IPS-NIHi11 (cell line): Measurements from ENCODE around the gene PROZ.
A peak's percentile ranks its signal among the peaks of the same experiment; 100 is the strongest.

Experiments used
- DNase-seq: peaks from one replicate; pipeline ENCODE4 v3.0.0; 2012; ENCODE audit warnings: mixed read lengths, low spot score

PROZ gene

DNA sequence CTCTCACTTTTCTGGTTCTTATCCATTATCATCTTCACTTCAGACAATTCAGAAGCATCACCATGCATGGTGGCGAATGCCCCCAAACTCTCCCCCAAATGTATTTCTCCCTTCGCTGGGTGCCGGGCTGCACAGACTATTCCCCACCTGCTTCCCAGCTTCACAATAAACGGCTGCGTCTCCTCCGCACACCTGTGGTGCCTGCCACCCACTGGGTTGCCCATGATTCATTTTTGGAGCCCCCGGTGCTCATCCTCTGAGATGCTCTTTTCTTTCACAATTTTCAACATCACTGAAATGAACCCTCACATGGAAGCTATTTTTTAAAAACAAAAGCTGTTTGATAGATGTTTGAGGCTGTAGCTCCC, 38.6 kb upstream of the PROZ start:
- DNase-seq = no peak

DNA sequence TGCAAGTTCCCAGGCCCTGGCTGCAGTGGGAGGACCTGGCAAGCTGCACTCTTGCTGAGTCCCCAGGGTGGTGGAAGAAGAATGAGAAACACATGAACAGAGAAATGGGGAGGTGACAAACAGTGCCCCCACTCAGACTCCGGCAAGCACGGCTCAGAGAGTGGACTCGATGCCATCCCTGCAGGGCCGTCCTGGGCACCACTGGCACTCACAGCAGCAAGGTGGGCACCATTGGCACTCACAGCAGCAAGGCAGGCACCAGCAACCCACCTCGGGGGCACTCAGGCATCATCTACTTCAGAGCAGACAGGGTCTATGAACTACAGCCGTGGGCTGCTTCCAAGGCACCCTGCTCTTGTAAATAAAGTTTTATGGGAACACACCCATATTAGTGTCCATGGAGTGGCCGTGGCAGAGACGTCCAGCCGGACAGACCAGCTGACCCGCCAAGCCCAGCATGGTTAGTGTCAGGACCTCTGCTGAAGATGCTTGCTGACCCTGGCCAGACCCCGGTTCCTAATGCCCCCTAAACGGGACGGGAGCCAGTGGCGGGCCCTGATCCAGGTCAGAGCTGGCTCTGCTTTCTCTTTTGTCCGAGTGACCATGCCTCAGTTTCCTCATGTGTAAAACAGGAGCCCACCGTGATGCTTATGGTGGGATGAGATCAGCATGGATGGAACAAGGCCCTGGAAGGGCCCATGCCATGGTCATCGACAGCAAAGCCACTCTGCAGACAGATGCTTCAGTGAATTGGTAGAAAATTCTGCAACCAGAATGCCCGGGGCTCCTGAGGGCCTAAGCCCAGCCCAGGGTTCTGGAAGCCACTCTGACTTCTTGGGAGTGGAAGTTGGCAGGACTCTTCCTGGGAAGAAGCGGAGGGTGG, 37.9 kb upstream of the PROZ start:
- DNase-seq = no peak

DNA sequence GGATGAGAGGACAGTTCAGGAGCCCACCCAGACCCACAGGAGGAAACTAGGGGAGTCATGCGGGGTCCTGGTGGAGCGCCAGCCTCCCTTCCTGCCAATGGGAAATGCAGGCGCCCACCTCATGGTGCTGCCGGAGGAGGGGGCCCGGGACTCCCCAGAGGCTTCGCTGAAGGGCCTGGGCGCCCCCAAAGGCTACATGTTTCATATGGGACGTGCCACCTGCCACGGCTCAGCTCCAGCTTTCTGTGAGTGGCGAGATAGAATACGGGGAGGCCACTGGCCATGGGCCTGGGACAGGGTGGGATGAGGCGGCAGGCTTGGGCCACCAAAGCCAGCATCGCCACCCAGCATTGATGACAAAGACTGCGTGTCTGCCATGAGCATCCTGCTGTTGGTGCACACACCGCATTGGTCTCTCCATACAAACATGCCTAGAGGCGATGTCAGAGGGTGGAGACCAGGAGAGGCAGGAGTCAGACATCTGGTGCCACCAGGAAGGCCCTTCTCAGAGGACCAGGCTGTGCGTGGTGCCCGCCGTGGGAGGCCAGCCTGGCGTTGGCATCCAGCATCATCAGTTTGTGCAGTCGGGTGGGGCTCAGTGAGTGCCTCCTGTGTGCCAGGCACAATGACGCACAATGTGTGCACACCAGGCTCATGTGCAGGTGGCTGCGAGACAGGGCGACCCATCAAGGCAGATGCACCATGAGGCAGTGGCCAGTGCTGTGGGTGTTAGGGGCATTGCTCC, 37.1 kb upstream of the PROZ start:
- DNase-seq = no peak

DNA sequence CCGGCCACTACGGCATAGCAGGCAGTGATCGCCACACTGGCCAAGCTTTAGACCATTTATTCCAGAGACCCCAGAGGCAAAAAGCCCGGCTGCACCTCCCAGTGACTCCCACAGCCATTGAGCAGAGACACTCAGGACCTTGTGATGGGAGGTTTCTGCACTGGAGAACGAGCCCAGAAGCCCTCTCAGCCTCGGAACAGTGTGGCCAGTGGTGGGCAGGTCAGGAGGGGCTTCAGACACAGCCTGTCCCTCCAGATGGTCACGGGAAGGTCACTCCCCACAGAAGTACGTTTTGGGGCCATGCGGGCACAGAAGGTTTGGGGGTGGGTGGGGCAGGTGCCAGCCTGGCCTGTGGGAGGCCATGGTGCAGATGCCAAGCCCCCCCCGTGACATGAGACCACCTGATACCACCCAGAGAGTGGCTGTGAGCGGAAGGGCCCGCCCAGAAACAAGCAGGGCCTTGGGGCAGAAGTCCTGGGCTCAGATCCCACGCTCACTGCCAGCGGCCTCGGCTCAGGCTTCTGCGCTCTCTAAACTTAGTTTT, 36.4 kb upstream of the PROZ start:
- DNase-seq = no peak

DNA sequence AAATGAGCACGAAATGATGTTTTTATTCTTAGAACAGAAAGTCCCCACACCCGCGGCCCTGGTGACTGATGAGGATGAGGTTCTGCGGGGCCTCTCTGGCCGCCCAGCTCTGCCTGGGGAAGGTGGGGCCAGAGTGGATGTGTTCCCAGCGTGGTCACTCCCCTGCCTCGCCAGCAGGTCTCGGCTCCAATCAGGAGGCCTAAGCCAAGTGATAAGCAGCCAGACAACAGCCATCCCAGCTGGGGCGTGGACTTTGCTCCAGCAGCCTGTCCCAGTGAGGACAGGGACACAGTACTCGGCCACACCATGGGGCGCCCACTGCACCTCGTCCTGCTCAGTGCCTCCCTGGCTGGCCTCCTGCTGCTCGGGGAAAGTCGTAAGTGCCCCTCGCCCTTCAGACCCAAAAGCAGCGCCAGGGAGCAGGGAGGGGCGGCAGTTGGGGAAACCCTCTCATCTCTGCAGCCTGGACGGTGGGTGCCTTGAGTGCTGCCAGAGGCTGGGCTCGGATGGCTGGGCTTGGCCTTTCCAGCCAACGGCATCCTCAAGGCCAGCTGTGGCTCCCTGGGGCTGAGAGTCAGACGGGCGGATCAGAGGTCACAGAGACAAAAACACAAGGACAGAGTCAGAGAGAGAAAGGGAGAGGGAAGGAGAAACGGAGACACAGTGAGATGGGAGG, 35.8 kb upstream of the PROZ start, which contains the start of gene F10:
Gene F10 (plus strand): TSS at position 250 of the 676 bp plus-strand sequence. CDS start 57 bp downstream, at position 307.
- DNase-seq = peak; percentile 83

DNA sequence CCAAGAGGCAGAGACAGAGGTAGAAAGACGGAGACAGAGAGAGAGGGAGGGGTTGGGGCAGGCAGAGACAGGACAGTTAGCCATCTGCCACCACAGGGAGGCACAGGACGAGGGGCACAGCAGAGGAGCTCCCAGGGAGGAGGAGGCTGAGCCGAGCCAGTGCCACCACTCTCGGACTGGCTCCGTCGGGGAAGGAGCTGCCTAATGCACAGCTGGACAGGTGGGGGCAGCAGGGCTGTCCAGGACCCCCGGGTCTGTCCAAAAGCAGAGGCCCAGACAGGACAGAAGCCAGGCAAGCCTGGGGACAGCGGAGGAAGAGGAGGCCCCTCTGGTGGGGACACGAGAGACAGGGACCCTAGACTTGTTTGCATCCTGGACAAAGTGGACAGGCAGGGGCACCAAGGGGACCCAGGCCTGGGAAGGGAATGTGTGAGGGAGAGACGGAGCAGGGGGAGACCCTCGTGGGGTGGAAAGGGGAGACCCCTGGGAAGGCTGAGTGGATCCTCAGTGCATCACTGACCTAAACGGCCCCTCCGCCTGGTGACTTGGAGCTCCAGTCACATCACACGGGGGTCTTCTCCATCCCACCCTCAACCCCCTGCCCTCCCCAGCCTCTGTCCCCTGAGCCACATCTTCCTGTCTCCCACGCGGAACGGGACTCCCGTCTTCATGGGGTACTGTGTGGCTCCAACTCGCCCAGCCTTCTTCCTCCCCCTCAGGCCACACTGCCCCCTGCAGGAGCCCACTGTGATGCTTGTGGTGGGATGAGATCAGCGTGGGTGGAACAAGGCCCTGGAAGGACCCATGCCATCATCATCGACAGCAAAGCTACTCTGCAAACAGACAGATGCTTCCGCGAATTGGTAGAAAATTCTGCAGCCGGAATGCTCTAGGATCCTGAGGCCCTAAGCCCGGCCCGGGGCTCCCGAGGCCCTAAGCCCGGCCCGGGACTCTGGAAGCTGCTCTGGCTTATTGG, 34.9 kb upstream of the PROZ start:
- DNase-seq = peak; percentile 59

DNA sequence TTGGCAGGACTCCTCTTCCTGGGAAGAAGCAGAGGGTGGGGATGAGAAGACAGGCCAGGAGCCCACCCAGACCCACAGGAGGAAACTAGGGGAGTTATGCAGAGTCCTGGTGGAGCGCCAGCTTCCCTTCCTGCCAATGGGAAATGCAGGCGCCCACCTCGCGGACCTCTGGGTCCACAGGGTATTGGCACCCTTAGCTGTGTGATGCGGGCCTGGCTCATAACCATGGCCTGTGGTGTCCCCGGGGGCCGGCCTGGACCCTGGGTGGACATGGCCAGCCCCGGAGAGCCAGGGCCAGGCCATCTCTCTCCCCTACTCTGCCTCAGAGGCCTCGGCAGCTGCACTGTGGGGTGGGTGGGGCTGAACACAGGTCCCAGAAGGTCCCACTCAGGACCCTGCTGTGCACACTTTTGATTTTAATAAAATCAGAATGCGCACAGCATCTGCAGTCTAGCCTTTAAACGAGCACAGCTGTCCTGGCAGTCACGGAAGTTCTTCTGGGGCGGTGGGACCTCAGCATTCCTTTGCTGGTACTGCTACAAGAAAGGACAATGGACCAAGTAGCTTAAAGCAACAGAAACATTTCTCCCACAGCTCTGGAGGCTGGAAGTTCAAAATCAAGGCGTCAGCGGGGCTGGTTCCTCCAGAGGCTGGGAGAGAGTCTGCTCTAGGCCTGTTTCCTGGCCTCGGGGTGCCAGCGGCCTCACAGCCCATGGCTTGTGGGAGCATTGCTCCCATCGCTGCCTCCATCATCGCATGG, 34.1 kb upstream of the PROZ start:
- DNase-seq = no peak

DNA sequence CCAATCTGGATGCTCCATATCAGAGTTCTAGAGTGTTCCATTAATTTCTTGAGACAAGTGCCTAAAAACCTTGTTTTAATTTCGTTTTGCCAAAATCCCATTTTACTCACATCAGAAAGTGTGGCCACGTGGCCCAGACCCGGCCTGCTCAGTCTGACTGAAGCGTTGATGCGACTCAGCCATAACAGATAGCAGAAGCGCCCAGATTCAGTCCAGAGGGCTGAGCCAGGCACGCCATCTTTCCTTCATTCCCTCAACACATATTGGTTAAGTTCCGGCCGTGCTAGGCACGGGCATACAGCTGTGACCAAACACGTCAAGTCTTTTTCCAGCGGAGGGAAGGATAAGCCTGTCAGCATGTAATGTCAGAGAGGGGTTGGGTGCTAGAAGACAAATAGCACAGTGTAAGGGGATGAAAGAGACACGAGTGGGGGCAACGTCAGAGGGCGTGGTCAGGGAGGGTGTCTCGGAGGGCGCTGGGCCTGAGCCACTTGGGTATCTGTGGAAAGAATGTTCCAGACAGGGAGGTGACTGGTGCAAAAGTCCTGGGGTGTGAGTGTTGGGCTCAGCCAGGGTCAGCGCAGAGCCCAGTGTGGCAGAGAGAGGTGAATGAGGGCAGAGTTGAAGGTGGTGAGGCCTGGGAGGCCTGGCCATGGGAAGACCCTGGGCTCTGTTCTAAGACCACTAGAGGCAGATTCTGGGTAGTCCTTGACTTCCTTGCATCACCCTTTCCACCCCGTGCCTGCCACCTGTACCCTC, 32.8 kb upstream of the PROZ start:
- DNase-seq = no peak

DNA sequence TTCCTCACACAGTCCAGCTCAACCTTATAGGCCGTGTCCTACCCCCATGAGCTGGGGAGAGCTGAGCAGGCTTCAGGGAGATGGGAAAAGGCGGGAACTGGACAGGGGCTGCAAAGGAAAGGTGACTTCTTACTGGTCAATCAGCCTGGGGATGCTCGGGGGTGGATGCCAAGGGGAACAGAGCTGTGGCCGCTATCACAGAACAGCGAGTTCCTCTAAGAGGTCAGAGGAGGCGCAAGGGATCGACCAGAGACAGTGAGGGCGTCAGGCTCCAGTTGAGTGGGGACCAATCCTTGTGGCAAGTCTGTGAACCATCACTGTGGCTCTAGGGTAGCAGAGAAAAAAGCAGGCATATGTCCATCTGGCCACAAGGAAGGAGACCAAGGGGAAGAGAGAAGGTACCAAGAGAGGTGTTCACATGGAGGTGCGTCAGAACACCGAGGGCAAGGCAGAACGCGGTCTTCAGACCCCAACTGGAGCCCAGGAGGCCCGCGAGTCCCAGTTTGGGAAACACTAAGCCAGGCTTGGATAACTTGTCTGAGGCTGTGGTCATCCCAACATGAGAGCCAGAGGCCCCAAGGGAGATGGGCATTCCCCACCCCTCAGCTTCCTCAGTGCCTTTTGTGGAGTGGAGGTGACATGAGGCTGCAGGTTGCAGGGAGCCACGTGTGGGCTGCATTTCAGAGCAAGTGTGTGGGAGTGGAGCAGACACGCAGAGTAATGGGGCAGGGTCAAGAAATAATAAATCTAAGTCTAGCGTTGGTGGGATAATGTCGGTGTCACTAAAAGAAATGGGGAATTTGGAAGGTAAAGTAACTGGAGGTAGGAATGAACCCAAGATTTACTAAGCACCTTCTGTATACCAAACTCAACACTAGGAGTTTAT, 31.9 kb upstream of the PROZ start:
- DNase-seq = no peak

DNA sequence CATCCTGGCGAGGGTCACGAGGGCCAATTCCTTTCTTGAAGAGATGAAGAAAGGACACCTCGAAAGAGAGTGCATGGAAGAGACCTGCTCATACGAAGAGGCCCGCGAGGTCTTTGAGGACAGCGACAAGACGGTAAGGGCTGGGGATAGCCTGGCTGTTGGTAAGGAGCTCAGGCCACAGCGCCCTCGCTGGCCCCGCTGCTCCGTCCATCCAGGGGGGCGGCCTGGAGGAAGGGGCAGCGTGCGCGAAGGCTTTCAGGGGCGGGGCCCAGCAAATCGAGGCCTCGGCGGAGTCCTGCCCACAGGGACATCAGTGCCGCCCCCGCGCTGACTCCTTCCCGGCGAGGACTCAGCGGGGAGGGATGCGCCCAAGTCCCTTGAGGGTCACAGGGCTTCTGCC, 29.0 kb upstream of the PROZ start:
- DNase-seq = peak; percentile 55

DNA sequence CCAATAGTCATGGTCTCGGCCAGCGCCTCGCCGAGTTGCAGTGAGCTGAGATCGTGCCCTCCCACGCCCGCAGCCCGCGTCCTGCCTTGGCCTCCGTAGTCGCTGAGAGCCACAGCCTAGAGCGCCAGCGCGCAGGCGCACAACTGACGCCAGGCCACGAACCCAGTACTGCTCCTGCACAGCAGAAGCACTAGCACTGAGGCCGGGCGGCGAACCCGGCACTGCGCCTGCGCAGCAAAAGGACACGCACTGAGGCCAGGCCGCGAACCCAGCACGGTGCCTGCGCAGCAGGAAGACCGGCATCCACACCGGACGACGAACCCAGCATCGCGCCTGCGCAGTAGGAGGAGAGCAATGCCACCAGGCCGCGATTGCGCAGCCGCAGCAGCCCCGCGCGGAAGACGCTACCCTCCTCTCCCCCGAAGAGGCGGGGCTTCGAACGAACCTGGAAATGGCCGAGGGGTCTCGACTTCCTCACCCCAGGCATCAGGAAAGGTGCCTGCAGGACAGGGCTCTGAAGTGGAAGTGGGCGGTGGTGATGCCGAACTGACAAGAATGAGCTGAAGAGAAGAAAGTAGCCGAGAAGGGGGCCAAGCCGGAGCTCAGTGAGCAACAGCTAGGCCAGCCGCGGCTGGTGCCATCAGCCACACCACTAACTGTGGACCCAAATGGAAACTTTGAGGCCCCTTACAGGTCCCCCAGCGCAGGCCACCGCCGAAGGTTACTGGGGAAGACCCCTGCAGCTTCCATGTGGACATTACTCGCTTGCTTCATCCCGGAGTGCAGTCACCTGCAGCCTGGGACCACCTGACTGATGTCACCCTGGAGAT, 28.3 kb upstream of the PROZ start:
- DNase-seq = no peak

DNA sequence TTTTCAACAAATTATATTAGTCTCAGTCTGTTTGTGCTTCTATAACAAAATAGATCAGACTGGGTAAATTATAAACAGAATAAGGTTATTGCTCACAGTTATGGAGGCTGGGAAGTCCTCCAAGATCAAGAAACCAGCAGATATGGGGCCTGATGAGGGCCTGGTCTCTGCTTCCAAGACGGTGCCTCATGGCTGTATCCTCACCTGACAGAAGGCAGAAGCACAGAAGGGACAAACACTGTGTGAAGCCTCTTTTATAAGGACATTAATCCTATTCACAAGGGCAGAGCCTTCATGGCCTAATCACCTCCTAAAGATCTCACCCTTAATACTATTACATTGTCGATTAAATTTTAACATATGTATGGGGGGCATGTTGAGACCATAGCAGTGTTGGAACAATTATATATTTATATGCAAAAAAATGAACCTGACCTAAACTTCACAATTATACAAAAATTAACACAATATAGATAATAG, 23.1 kb upstream of the PROZ start:
- DNase-seq = no peak

DNA sequence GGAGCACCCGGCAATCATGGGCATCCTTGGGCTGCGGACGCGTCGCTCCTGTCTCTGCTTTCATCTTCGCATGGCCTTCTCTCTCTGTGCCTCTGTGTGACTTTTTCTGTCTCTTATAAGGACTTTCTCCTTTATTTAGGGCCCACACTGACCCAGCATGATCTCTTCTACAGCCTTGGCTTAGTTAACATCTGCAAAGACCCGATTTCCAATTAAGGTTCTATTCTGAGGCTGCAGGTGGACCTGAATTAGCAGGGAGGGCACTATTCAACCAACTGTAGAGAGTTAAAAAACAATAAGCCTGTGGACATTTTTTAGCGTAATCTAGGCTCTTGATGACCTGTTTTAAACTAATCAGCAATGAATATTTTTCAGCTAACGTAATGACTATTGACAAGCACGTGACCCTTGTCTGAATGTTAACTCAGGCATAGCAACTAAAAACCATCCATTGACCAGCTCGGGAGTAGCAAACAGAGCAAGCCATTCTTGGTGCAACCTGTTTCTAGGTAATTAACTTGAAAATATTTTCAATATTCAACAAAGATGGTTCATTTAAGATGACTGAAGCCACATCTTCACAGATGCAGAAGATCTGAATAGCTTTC, 20.7 kb upstream of the PROZ start:
- DNase-seq = no peak

DNA sequence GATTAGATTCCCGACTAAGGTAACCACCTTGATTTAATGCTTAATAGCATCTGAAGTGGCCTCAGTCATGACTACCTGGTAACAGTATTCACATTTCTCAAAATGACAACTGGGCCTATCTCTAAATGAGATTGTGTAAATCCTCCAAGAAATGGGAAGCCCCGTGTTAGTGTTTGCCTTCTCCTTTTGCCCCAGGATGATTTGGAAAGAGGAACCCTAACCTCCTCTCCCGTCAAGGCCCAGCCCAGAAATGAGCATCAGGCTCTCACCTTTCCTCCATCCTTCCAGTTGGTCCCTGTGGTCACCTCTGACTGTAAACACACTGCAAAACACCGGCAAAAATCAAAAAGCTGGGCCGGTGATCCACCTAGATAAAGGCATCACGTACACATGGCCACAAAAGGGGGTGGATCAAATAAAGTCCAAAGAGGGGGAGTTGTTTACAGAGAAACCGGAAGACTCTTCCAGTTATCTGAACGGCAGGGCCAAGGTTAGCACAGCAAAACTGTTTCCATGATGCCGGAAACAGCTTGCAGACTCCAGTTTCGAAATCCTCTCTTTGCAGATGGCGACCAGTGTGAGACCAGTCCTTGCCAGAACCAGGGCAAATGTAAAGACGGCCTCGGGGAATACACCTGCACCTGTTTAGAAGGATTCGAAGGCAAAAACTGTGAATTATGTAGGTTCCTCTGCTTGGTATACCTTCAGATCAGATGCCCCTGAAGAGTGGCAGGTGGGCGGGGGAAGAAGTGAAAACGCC, 19.5 kb upstream of the PROZ start:
- no peak for DNase-seq

DNA sequence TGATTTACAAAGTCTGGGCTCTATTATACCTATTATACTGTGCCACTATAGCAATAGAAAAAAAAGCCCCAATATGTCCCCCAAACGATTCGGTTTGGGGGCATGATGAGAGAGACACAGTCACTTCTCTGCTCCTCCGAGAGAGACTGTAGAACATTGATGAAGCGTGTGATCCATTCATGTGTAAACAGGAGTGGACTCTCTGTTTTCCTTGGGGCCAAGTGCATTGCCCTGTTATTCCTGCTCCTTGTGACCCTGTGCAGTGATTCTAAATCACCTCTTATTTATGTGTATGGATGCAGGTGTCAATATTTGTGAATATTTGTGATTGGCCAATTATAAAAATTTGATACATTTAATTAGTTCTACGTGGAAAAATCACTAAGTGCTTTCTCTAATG, 18.9 kb upstream of the PROZ start:
- DNase-seq = no peak
